IMR-90 (cell line): ENCODE data around the gene GLCE. TPM values are rescaled to one million over a fixed set of nuclear protein-coding genes. Genes with fewer than 3 reads are reported as not detected.

ENCODE experiments used
- ATAC-seq: fragments of 200-7000 bp; cut with Tn5 transposase; 2 replicates; pipeline ENCODE4 v1.9.1; 2020; ENCODE audit warnings: low read depth, mild to moderate bottlenecking, moderate library complexity
- BruUV-seq: library from RNA; stranded (reverse); fragments of 400-500 nt; replicated peaks from 2 replicates; lab custom pipeline; 2021; lab: Mats Ljungman, UMichigan
- CTCF ChIA-PET: fragments of 300-600 bp; formaldehyde crosslinking; extraction: SDS; loops from one replicate; lab custom pipeline; 2021; ENCODE audit warnings: antibody characterized with exemption; lab: Yijun Ruan, JAX
- POLR2A ChIA-PET: fragments of 300-600 bp; sonication (Branson Sonifier 250); formaldehyde crosslinking; loops from one replicate; lab custom pipeline; 2022; ENCODE audit warnings: antibody characterized with exemption; ENCODE audit not compliant: unreplicated experiment; lab: Charles Lee
- DNase-seq: peaks from one replicate; pipeline ENCODE4 v3.0.0; 2013
- H2AFZ ChIP-seq: replicated peaks from 2 replicates; pipeline ENCODE3; 2013; ENCODE audit warnings: low read length, mild to moderate bottlenecking; ENCODE audit not compliant: poor library complexity
- H2AK5ac ChIP-seq: 2 replicates; pipeline ENCODE4 v1.6.1; 2013; ENCODE audit warnings: low read depth, low read length, inconsistent platforms
- H2AK9ac ChIP-seq: replicated peaks from 2 replicates; pipeline ENCODE3; 2013; ENCODE audit warnings: mild to moderate bottlenecking, low read depth, low read length, moderate library complexity; ENCODE audit not compliant: poor library complexity
- H2BK120ac ChIP-seq: 2 replicates; pipeline ENCODE4 v1.6.1; 2013; ENCODE audit warnings: low read depth, low read length, inconsistent platforms
- H2BK15ac ChIP-seq: 3 replicates; pipeline ENCODE4 v1.6.1; 2013; ENCODE audit warnings: low read depth, low read length, inconsistent platforms
- H2BK20ac ChIP-seq: 2 replicates; pipeline ENCODE4 v1.6.1; 2013; ENCODE audit warnings: low read depth, mild to moderate bottlenecking, inconsistent platforms, low read length, moderate library complexity
- H2BK5ac ChIP-seq: 2 replicates; pipeline ENCODE4 v1.6.1; 2013; ENCODE audit warnings: mild to moderate bottlenecking, low read depth, low read length, inconsistent platforms; ENCODE audit not compliant: poor library complexity, severe bottlenecking
- H3K14ac ChIP-seq: replicated peaks from 2 replicates; pipeline ENCODE4 v1.6.1; 2013; ENCODE audit warnings: low read depth, low read length, inconsistent platforms
- H3K18ac ChIP-seq: 2 replicates; pipeline ENCODE4 v1.6.1; 2013; ENCODE audit warnings: low read depth, low read length, control low read depth
- H3K23ac ChIP-seq: 2 replicates; pipeline ENCODE4 v1.6.1; 2013; ENCODE audit warnings: low read depth, low read length, inconsistent platforms
- H3K27ac ChIP-seq: 2 replicates; pipeline ENCODE4 v1.5.1; 2013; ENCODE audit warnings: mild to moderate bottlenecking, control low read depth, low read length; ENCODE audit not compliant: insufficient read depth
- H3K27me3 ChIP-seq: 2 replicates; pipeline ENCODE4 v1.6.1; 2013; ENCODE audit warnings: low read length; ENCODE audit not compliant: control insufficient read depth, insufficient read depth
- H3K36me3 ChIP-seq: 2 replicates; pipeline ENCODE4 v1.6.1; 2013; ENCODE audit warnings: low read length, mixed read lengths; ENCODE audit not compliant: control insufficient read depth, insufficient read depth
- H3K4ac ChIP-seq: 2 replicates; pipeline ENCODE4 v1.6.1; 2013; ENCODE audit warnings: low read depth, low read length, inconsistent platforms
- H3K4me1 ChIP-seq: 2 replicates; pipeline ENCODE4 v1.6.1; 2013; ENCODE audit warnings: low read length, mixed read lengths; ENCODE audit not compliant: control insufficient read depth, insufficient read depth
- H3K4me2 ChIP-seq: 2 replicates; pipeline ENCODE4 v1.6.1; 2013; ENCODE audit warnings: low read depth, mild to moderate bottlenecking, control low read depth, low read length, moderate library complexity
- H3K4me3 ChIP-seq: 2 replicates; pipeline ENCODE4 v1.5.1; 2013; ENCODE audit warnings: low read depth, mild to moderate bottlenecking, control low read depth, low read length, moderate library complexity; ENCODE audit not compliant: insufficient read depth
- H3K56ac ChIP-seq: 2 replicates; pipeline ENCODE4 v1.6.1; 2013; ENCODE audit warnings: low read length, inconsistent platforms; ENCODE audit not compliant: insufficient read depth; ENCODE audit errors: extremely low read depth
- H3K79me1 ChIP-seq, 2 experiments: 2 replicates each; pipeline ENCODE4 v1.6.1; 2013; ENCODE audit warnings: low read length in 2 of 2, inconsistent platforms in 1 of 2, low read depth in 1 of 2
- H3K9ac ChIP-seq: 2 replicates; pipeline ENCODE4 v1.6.1; 2013; ENCODE audit warnings: low read depth, low read length, control low read depth
- H3K9me1 ChIP-seq: 2 replicates; pipeline ENCODE4 v1.6.1; 2013; ENCODE audit warnings: low read length, inconsistent platforms; ENCODE audit not compliant: insufficient read depth
- H3K9me3 ChIP-seq: 2 replicates; pipeline ENCODE4 v1.6.1; 2013; ENCODE audit warnings: low read length; ENCODE audit not compliant: control insufficient read depth, insufficient read depth
- H4K20me1 ChIP-seq: 2 replicates; pipeline ENCODE4 v1.6.1; 2013; ENCODE audit warnings: low read length, inconsistent platforms; ENCODE audit not compliant: insufficient read depth
- H4K5ac ChIP-seq: 2 replicates; pipeline ENCODE4 v1.6.1; 2013; ENCODE audit warnings: mild to moderate bottlenecking, low read depth, low read length, control low read depth
- H4K8ac ChIP-seq, 2 experiments: 2 replicates each; pipeline ENCODE4 v1.6.1; 2013; ENCODE audit warnings: low read depth in 2 of 2, low read length in 2 of 2, control low read depth in 1 of 2, inconsistent platforms in 1 of 2
- H4K91ac ChIP-seq: 2 replicates; pipeline ENCODE4 v1.6.1; 2013; ENCODE audit warnings: low read depth, low read length, inconsistent platforms; ENCODE audit not compliant: insufficient read depth
- BHLHE40 ChIP-seq: fragments of 150-350 bp; IDR thresholded peaks from 2 replicates; pipeline ENCODE4 v1.6.1; 2016; ENCODE audit warnings: mild to moderate bottlenecking, low read depth, low read length
- CEBPB ChIP-seq: IDR thresholded peaks from 2 replicates; pipeline ENCODE4 v1.6.1; 2012; ENCODE audit warnings: low read depth, low read length, improper control_type of control experiment
- CHD1 ChIP-seq: IDR thresholded peaks from 2 replicates; pipeline ENCODE4 v1.6.1; 2012; ENCODE audit warnings: low read depth, low read length, improper control_type of control experiment
- CTCF ChIP-seq: conservative IDR thresholded peaks from 2 replicates; pipeline ENCODE4 v1.5.1; 2012; ENCODE audit warnings: mild to moderate bottlenecking, low read depth, low read length, improper control_type of control experiment
- ELK1 ChIP-seq: fragments of 150-350 bp; IDR thresholded peaks from 2 replicates; pipeline ENCODE4 v1.6.1; 2016; ENCODE audit warnings: low read depth, mild to moderate bottlenecking, low read length, moderate library complexity, borderline replicate concordance
- FOS ChIP-seq: fragments of 150-350 bp; IDR thresholded peaks from 2 replicates; pipeline ENCODE4 v1.6.1; 2016; ENCODE audit warnings: low read depth, low read length
- MAZ ChIP-seq: IDR thresholded peaks from 2 replicates; pipeline ENCODE4 v1.6.1; 2012; ENCODE audit warnings: low read depth, mild to moderate bottlenecking, low read length, improper control_type of control experiment, moderate library complexity, borderline replicate concordance
- MXI1 ChIP-seq: IDR thresholded peaks from 2 replicates; pipeline ENCODE4 v1.6.1; 2012; ENCODE audit warnings: low read depth, mild to moderate bottlenecking, low read length, moderate library complexity, borderline replicate concordance
- NFE2L2 ChIP-seq: fragments of 150-350 bp; IDR thresholded peaks from 2 replicates; pipeline ENCODE4 v1.6.1; 2016; ENCODE audit warnings: low read depth, mild to moderate bottlenecking, low read length
- POLR2A ChIP-seq: IDR thresholded peaks from 2 replicates; pipeline ENCODE4 v1.6.1; 2012; ENCODE audit warnings: mild to moderate bottlenecking, low read depth, low read length
- RAD21 ChIP-seq: IDR thresholded peaks from 2 replicates; pipeline ENCODE4 v1.6.1; 2012; ENCODE audit warnings: low read length, improper control_type of control experiment
- RCOR1 ChIP-seq: IDR thresholded peaks from 2 replicates; pipeline ENCODE4 v1.6.1; 2012; ENCODE audit warnings: mild to moderate bottlenecking, low read length, improper control_type of control experiment; ENCODE audit not compliant: insufficient replicate concordance
- RFX5 ChIP-seq: IDR thresholded peaks from 2 replicates; pipeline ENCODE4 v1.8.0; 2012; ENCODE audit warnings: low read depth, mild to moderate bottlenecking, low read length, moderate library complexity
- SMC3 ChIP-seq: fragments of 150-350 bp; IDR thresholded peaks from 2 replicates; pipeline ENCODE4 v1.6.1; 2016; ENCODE audit warnings: low read depth, mild to moderate bottlenecking, antibody characterized with exemption, low read length, moderate library complexity
- USF2 ChIP-seq: fragments of 150-350 bp; IDR thresholded peaks from 2 replicates; pipeline ENCODE4 v1.6.1; 2017; ENCODE audit warnings: mild to moderate bottlenecking, antibody characterized with exemption, low read length, low read depth
- WGBS, 2 experiments: methylation state at CpG; one replicate each; pipeline versions ENCODE4 v1.1.5 to v1.1.7; 2013; ENCODE audit warnings: missing lambda C conversion rate in 2 of 2; ENCODE audit not compliant: insufficient read length in 1 of 2; ENCODE audit errors: extremely low coverage in 2 of 2; 5-methylcytosine and 5-hydroxymethylcytosine counted together
- dilution Hi-C: fragments of 300-500 bp; cut with HindIII; formaldehyde crosslinking; loops from one replicate; pipeline ENCODE4 v1.14.3; 2018; ENCODE audit warnings: low sequenced_read_pairs; ENCODE audit not compliant: unreplicated experiment
- in situ Hi-C: fragments of 300-500 bp; cut with MboI; formaldehyde crosslinking; loops from 3 replicates; pipeline ENCODE4 v1.14.3; 2019; ENCODE audit warnings: low sequenced_read_pairs, inconsistent platforms, mixed read lengths
- intact Hi-C: fragments of 100-400 bp; cut with micrococcal nuclease; formaldehyde crosslinking; loops from 2 replicates; pipeline ENCODE4 v1.10.0; 2022
- polyA plus RNA-seq, 3 experiments: library from polyadenylated mRNA; depleted of rRNA; stranded (reverse); fragments of >200 nt; gene quantifications; 2 replicates each; pipeline ENCODE4 v1.2.3, GENCODE V29; 2012; ENCODE audit warnings: low replicate concordance in 1 of 3
- total RNA-seq: library from RNA; depleted of rRNA; stranded (reverse); fragments of >200 nt; gene quantifications from 2 replicates; pipeline ENCODE4 v1.2.3, GENCODE V29; 2012

Gene GLCE
- total and polyA plus RNA-seq, 2 of the 4 experiments (the other 2 are of a cell fraction): 15.3 to 29.6 TPM

DNA sequence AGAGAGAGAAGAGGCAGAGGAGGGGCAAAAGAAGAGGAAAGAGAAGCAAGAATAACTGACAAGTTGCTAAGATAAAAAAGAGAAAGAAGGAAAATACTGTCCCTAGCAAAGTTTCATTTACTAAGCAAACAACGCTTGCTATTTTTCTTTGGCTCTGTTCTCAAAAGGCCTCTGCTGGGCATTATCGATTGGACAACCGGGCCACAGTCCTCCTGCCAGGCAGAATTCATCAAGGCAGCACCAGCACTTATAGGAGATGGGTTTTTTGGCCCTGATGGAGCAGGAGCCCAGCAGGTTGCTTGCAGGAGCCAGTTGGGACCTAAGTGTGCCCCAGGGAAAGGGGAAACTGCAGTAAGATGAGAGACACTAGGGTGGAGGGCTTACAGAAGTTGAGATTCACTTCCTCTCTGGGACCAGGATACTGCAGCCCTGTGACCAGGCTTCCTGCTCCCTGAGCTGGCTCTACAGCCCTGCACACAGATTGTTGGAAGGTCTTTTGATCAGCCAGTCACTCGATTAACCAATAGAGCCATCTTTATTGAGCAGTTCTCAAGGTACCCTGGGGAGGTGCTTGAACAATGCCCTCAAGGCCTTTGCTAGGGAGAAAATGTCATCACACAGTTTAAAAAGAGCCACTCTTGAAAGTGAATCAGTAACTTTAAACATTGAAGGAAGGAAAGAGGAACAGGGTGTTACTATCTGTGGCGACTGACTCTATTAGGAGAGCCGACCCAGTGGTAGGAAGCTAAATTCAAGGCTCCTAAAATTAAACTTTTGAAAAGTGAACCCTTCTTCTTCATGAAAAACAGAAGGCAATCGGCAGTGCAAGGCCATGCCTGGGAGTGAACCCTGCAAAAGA lies 28.8 kb upstream of the GLCE start:
- Histone ChIP-seq H2AFZ (no peak overlapping the region), H2BK20ac (no peak overlapping the region), H3K9me1 (peaks cover 2% of the 10 kb centered on the region; the same call in 1 of the 2 replicates), H3K9ac (no peak overlapping the region), H3K23ac (no peak overlapping the region), H3K79me1 (no peaks in the 10 kb centered on the region), H3K9me3 (0 out of 2 replicates have a peak, but pooled peaks cover 2% of the 10 kb centered on the region), H3K18ac (no peak overlapping the region), H3K14ac (no peak overlapping the region), H3K4me3 (no peak overlapping the region), H3K56ac (no peak overlapping the region), H4K91ac (no peak overlapping the region), H3K4me1 (peaks cover 8% of the 10 kb centered on the region; the same call in 1 of the 2 replicates), H3K4ac (no peak overlapping the region), H3K27me3 (peaks cover 45% of the 10 kb centered on the region), H2BK5ac (no peak overlapping the region), H3K36me3 (no peaks in the 10 kb centered on the region), H3K27ac (no peak overlapping the region), H2BK120ac (no peak overlapping the region), H4K5ac (no peak overlapping the region), H2AK9ac (no peak overlapping the region), H2BK15ac (no peak overlapping the region), H2AK5ac (no peak overlapping the region), H4K20me1 (no peaks in the 10 kb centered on the region), H3K4me2 (no peak overlapping the region), H4K8ac (no peak overlapping the region)
- in situ Hi-C loops: no loop called here
- WGBS, 2 experiments: 76% methylated on average over 2 of the region's 7 CpGs; no CpG with 5 or more reads in 1 of the 2 experiments
- no peak for DNase-seq
- CTCF ChIA-PET: no interaction called here
- ATAC-seq: no peak
- no TSS peak for BruUV-seq
- POLR2A ChIA-PET: no interaction called here
- dilution Hi-C loops: no loop called here
- intact Hi-C loops: no loop called here
- no peak for TF ChIP-seq MAZ
- no peak for TF ChIP-seq MXI1
- no peak for TF ChIP-seq CTCF
- TF ChIP-seq USF2: no peak
- TF ChIP-seq ELK1: no peak
- TF ChIP-seq RCOR1: no peak
- TF ChIP-seq SMC3: no peak
- TF ChIP-seq RAD21: no peak
- no peak for TF ChIP-seq FOS
- TF ChIP-seq BHLHE40: no peak
- TF ChIP-seq POLR2A: no peak
- TF ChIP-seq CEBPB: no peak
- no peak for TF ChIP-seq CHD1
- no peak for TF ChIP-seq RFX5
- no peak for TF ChIP-seq NFE2L2
